Putamen (tissue), 1 donor: ENCODE measurements around the gene HILPDA.
"Not testable (repeated sequence)": the region's sequence is repeated elsewhere in the genome, so short reads cannot be mapped to it uniquely, and the experiment has no call there.

Experiments
- DNase-seq: peaks from one replicate; pipeline ENCODE4 v3.0.0-alpha.2; 2016; ENCODE audit warnings: low spot score

Gene HILPDA

GRCh38 chr7:128431754-128432153 is 23.9 kb upstream of the HILPDA start:
- DNase-seq: no peak

GRCh38 chr7:128434413-128435326 is 21.0 kb upstream of the HILPDA start:
- no peak for DNase-seq

GRCh38 chr7:128435327-128435686 is 20.4 kb upstream of the HILPDA start:
- DNase-seq: no peak

GRCh38 chr7:128437426-128438332 is 18.0 kb upstream of the HILPDA start:
- no peak for DNase-seq

GRCh38 chr7:128442356-128442755 is 13.3 kb upstream of the HILPDA start:
- DNase-seq: no peak

GRCh38 chr7:128443831-128444600 is 11.7 kb upstream of the HILPDA start:
- no peak for DNase-seq

GRCh38 chr7:128446306-128446705 is 9.4 kb upstream of the HILPDA start:
- DNase-seq: no peak

GRCh38 chr7:128447941-128448564 is 7.6 kb upstream of the HILPDA start:
- DNase-seq: no peak

GRCh38 chr7:128448751-128449302 is 6.9 kb upstream of the HILPDA start:
- no peak for DNase-seq

- no peak for DNase-seq
Observed at GRCh38 chr7:128450409-128450808, 5.3 kb upstream of the HILPDA start.

GRCh38 chr7:128450913-128451312 is 4.8 kb upstream of the HILPDA start:
- no peak for DNase-seq

- DNase-seq: no peak
Observed at GRCh38 chr7:128452552-128452951, 3.1 kb upstream of the HILPDA start.

- DNase-seq: peak; percentile 64
Observed at GRCh38 chr7:128453836-128454804, 1.6 kb upstream of the HILPDA start.

- DNase-seq: no peak
Observed at GRCh38 chr7:128454808-128455542, 703 bp upstream of the HILPDA start.

- no peak for DNase-seq
Observed at GRCh38 chr7:128456255-128456725, 612 bp downstream of the HILPDA start.

- not testable (repeated sequence) for DNase-seq
Observed at GRCh38 chr7:128457385-128457784, 1.7 kb downstream of the HILPDA start.

GRCh38 chr7:128458956-128459355 is 3.3 kb downstream of the HILPDA start:
- DNase-seq: no peak

- DNase-seq: peak; percentile 63
Observed at GRCh38 chr7:128459394-128459878, 3.8 kb downstream of the HILPDA start.

GRCh38 chr7:128462460-128462859 is 6.8 kb downstream of the HILPDA start:
- DNase-seq: no peak
